GM21390 (cell line): ENCODE results near the gene DCAF7.

Source experiments
- ATAC-seq: cut with Tn5 transposase; IDR thresholded peaks from one replicate; pipeline ENCODE4 v1.9.1; 2021; ENCODE audit not compliant: unreplicated experiment

DCAF7 gene

GRCh38 chr17:63624531-63624880, 74.2 kb downstream of the DCAF7 start:
- no peak for ATAC-seq

GRCh38 chr17:63626551-63627180, 76.4 kb downstream of the DCAF7 start:
- no peak for ATAC-seq

- ATAC-seq, result no peak
These were observed 79.3 kb downstream of the DCAF7 start for GRCh38 chr17:63629627-63630026.

- ATAC-seq, result no peak
These were observed 80.8 kb downstream of the DCAF7 start for GRCh38 chr17:63631062-63631461.

GRCh38 chr17:63631626-63632025, 81.3 kb downstream of the DCAF7 start:
- no peak for ATAC-seq

- no peak for ATAC-seq
These were observed 83.5 kb downstream of the DCAF7 start for GRCh38 chr17:63633742-63634141.

- no peak for ATAC-seq
These were observed 83.9 kb downstream of the DCAF7 start for GRCh38 chr17:63634163-63634562.

- ATAC-seq, result no peak
These were observed 84.5 kb downstream of the DCAF7 start for GRCh38 chr17:63634816-63635215.

- no peak for ATAC-seq
These were observed 85.0 kb downstream of the DCAF7 start for GRCh38 chr17:63635290-63635689.

- no peak for ATAC-seq
These were observed 85.5 kb downstream of the DCAF7 start for GRCh38 chr17:63635787-63636186.

- ATAC-seq, result no peak
These were observed 88.8 kb downstream of the DCAF7 start for GRCh38 chr17:63639125-63639524.

- ATAC-seq, result no peak
These were observed 89.8 kb downstream of the DCAF7 start for GRCh38 chr17:63640038-63640437.

- ATAC-seq, result no peak
These were observed 91.6 kb downstream of the DCAF7 start for GRCh38 chr17:63641692-63642448.
